ENCODE data around the gene FXYD2. TPM values are rescaled to one million over a fixed set of nuclear protein-coding genes. Genes with fewer than 3 reads are reported as not detected.

The FXYD2 gene
- polyA plus RNA-seq, 1 experiment, result not detected

DNA sequence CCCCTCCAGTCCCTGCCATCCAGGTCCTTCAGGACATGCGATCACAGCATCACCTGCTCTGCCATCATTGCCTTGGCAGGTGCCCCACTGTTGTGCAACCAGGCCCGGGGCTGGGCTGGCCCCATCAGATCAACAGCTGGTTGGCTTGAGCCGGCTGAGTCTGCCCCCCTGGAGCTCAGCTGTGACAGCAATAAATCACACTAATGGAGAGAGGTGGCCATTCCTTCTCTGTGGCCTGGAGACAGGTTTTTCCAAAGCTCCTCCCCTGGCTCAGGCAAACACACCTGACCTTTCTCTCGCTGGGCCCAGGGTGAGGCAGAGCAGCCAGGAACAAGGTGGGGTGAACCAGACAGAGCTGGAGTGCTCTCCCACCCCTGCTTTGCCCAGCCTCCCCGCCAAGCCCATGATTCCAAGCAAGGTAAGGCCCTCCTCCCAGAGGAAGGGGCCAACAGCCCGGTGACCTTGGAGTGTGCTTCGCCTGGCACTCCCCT lies 8.9 kb upstream of the FXYD2 start:
- Histone ChIP-seq H3K9me3 (ENCODE audit: control insufficient read depth, insufficient read depth, low read length) (no peaks in the 10 kb centered on the region; the same call in 1 of the 2 replicates), H3K27ac (ENCODE audit: low read depth, low read length) (no peak overlapping the region), H3K27me3 (ENCODE audit: control insufficient read depth, insufficient read depth, low read length) (peaks cover 23% of the 10 kb centered on the region), H3K4me3 (ENCODE audit: low read depth, low read length) (no peak overlapping the region)
- ChIA-PET POLR2A (no interaction called here), CTCF (interaction anchor here (0.5 to 4.2 kb wide), 11 partner anchors 10 to 1552 kb away, joined by 3 to 24 read pairs (median 5); no protein-coding TSS in a partner anchor)
- TF ChIP-seq, protein P1, sequence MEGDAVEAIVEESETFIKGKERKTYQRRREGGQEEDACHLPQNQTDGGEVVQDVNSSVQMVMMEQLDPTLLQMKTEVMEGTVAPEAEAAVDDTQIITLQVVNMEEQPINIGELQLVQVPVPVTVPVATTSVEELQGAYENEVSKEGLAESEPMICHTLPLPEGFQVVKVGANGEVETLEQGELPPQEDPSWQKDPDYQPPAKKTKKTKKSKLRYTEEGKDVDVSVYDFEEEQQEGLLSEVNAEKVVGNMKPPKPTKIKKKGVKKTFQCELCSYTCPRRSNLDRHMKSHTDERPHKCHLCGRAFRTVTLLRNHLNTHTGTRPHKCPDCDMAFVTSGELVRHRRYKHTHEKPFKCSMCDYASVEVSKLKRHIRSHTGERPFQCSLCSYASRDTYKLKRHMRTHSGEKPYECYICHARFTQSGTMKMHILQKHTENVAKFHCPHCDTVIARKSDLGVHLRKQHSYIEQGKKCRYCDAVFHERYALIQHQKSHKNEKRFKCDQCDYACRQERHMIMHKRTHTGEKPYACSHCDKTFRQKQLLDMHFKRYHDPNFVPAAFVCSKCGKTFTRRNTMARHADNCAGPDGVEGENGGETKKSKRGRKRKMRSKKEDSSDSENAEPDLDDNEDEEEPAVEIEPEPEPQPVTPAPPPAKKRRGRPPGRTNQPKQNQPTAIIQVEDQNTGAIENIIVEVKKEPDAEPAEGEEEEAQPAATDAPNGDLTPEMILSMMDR (IDR thresholded peaks at IDR 0.05; ENCODE audit: low read depth, low read length), result no peak
- no peak for DNase-seq (ENCODE audit: low read depth, low spot score)

DNA sequence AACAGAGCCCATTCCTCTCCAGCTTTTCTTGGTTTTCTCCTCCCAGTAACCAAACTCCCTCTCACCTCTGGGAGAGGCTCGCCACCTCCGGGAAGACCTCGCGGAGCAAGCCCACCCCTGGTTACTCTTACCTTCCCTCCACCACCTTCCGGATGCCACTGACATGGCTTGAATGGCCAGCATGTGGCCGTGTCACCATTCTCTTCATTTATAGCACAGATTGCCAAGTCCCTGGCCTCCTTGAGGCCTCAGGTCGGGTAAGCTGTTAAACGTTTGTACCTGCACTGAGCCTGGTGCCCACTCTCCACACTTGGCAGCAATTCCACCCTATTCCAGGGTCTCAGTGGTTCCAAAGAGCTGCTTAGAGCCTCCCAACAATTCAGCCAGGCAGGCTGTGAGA lies 8.0 kb upstream of the FXYD2 start:
- Histone ChIP-seq H3K27ac (ENCODE audit: low read depth, low read length) (no peak overlapping the region), H3K9me3 (ENCODE audit: control insufficient read depth, insufficient read depth, low read length) (no peaks in the 10 kb centered on the region; the same call in 1 of the 2 replicates), H3K4me3 (ENCODE audit: low read depth, low read length) (no peak overlapping the region), H3K27me3 (ENCODE audit: control insufficient read depth, insufficient read depth, low read length) (peaks cover 20% of the 10 kb centered on the region)
- ChIA-PET CTCF (interaction anchor here (0.7 to 4.2 kb wide), 5 partner anchors 14 to 220 kb away, joined by 3 to 24 read pairs (median 8); no protein-coding TSS in a partner anchor), POLR2A (no interaction called here)
- DNase-seq (ENCODE audit: low read depth, low spot score), result no peak
- TF ChIP-seq, protein P1 (IDR thresholded peaks at IDR 0.05; ENCODE audit: low read depth, low read length), result no peak

DNA sequence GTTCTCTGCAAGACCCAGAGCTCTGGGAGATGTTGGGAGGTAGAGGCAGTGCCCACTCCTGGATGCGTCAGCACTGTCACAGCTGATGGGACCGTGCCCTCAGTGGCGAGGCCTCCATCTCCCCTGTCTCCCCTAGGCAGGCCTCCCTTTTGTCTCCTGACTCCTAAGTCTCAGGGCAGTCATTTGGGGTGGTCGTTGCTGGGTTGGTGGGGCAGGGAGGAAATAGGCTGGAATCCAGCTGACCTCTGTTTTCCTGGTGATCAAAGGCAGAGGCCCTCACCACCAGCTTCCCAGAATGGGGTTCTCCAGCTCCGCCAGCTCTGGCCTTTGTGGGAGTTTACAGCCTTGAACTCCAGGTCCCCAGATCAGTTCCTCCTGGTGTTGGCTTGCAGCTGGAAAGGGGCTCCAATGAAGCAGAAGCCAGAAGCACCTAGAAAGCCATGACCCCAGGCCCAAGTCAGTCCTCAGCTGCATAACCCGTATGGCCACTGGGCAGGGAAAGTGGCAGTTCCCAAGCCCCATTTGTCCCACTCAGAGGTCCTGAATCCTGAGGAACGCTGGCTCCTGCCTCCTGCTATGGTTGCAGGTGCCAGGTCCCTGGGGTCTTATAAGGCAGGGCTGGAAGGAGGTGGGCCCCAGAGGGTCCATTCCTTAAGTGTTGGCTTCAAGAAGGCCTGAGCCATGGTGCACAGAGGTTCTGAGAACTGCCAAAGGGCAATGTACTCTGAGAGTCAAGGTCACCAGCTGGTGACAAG lies 7.3 kb upstream of the FXYD2 start:
- H3K27me3 ChIP-seq (ENCODE audit: control insufficient read depth, insufficient read depth, low read length), result peaks cover 18% of the 10 kb centered on the region
- H3K27ac ChIP-seq (ENCODE audit: low read depth, low read length), result no peak overlapping the region
- no peaks in the 10 kb centered on the region; the same call in 1 of the 2 replicates for H3K9me3 ChIP-seq (ENCODE audit: control insufficient read depth, insufficient read depth, low read length)
- TF ChIP-seq, protein P1 (IDR thresholded peaks at IDR 0.05; ENCODE audit: low read depth, low read length), result no peak
- H3K4me3 ChIP-seq (ENCODE audit: low read depth, low read length), result no peak overlapping the region
- DNase-seq (ENCODE audit: low read depth, low spot score), result no peak
- ChIA-PET CTCF (interaction anchor here (1.1 to 4.2 kb wide), 3 partner anchors 11 to 115 kb away, joined by 3 to 24 read pairs (median 16); no protein-coding TSS in a partner anchor), POLR2A (no interaction called here)

DNA sequence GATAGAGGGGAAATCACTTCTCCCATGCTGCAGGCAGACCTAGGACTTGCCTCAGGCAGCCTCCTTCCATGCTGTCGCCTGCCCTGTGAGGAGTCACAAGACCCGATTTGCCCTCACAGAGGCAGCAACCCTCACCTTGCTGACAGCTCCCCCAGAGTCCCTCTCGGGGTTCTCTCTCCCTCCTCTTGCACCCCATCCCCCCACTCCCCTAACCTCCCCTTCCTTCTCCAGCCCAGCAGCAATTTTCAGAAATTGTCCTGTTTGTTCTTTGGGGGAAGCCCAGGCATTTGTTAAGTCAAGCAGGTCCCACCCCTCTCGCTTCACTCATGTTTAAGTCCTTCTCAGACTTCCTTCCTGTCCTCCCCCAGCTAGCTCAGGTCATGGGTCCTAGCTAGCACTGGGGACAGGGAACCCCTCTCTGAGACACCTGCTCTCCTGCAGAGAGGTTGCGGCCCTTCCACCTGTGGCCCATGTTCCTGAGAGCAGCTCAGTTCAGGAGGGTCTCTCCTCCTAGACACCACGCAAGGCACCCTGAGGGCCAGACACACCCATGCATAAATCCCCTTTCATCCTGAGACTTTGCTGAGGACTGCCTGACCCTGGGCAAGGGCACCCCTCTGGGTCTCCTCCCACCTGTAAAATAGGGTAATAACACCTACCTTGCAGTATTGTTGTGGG lies 6.3 kb upstream of the FXYD2 start:
- ChIA-PET POLR2A (no interaction called here), CTCF (interaction anchor here (0.9 to 1.1 kb wide), 2 partner anchors 12 to 23 kb away, joined by 3 read pairs; no protein-coding TSS in a partner anchor)
- no peak overlapping the region for H3K27ac ChIP-seq (ENCODE audit: low read depth, low read length)

More for the DNA sequence above, 6.3 kb upstream of the FXYD2 start:
- H3K9me3 ChIP-seq (ENCODE audit: control insufficient read depth, insufficient read depth, low read length), result no peaks in the 10 kb centered on the region; the same call in 1 of the 2 replicates
- no peak overlapping the region for H3K4me3 ChIP-seq (ENCODE audit: low read depth, low read length)
- TF ChIP-seq, protein P1 (IDR thresholded peaks at IDR 0.05; ENCODE audit: low read depth, low read length), result no peak
- peaks cover 22% of the 10 kb centered on the region for H3K27me3 ChIP-seq (ENCODE audit: control insufficient read depth, insufficient read depth, low read length)
- no peak for DNase-seq (ENCODE audit: low read depth, low spot score)

Data from AG04450 (cell line).